Colonic mucosa (tissue), 4 donors: ENCODE data around the gene MTREX. TPM values are rescaled to one million over a fixed set of nuclear protein-coding genes. Genes with fewer than 3 reads are reported as not detected.

Experiments used
- DNase-seq: peaks from one replicate; pipeline ENCODE4 v3.0.0-alpha.2; 2020
- H3K27ac ChIP-seq: fragments of 200-600 bp; one replicate; pipeline ENCODE4 v1.8.0; 2021
- H3K27me3 ChIP-seq: fragments of 200-600 bp; one replicate; pipeline ENCODE4 v1.8.0; 2021
- H3K36me3 ChIP-seq: fragments of 200-600 bp; one replicate; pipeline ENCODE4 v1.8.0; 2021
- H3K4me1 ChIP-seq: fragments of 200-600 bp; one replicate; pipeline ENCODE4 v1.8.0; 2021; ENCODE audit warnings: mild to moderate bottlenecking
- H3K4me3 ChIP-seq: fragments of 200-600 bp; one replicate; pipeline ENCODE4 v1.8.0; 2021
- H3K9ac ChIP-seq, 2 donors: one replicate each; pipeline ENCODE4 v1.7.0; 2013; ENCODE audit warnings: control low read depth in 2 of 2, low read depth in 2 of 2, low read length in 2 of 2
- H3K9me3 ChIP-seq: fragments of 200-600 bp; one replicate; pipeline ENCODE4 v1.8.0; 2021
- CTCF ChIP-seq: fragments of 200-600 bp; IDR thresholded peaks from one replicate; pipeline ENCODE4 v1.8.0; 2022; ENCODE audit warnings: antibody characterized with exemption, mild to moderate bottlenecking
- intact Hi-C: fragments of 100-400 bp; cut with DNase I; formaldehyde crosslinking; loops from one replicate; pipeline ENCODE4 v1.14.1; 2022
- total RNA-seq, 2 donors: library from RNA; stranded (reverse); fragmentation: NEBNext Ultra II Directional in 1 of 2; extraction: Animal tissue kit (Norgen Biotek cat#: 25700) in 1 of 2; gene quantifications; one replicate each; pipeline ENCODE4 v1.2.1, GENCODE V29; 2021
- donor health status: healthy.
- donor health status: DM: no; HTN: no; CAD: no.
- donor health status: DM: no; HTN: no; CAD: no.

The MTREX gene
- total RNA-seq, 2 donors from 2014 or later = 53.7 to 69.0 TPM

- Histone ChIP-seq H3K36me3 (no peaks in the 10 kb centered on the region), H3K9me3 (no peaks in the 10 kb centered on the region), H3K4me3 (no peak overlapping the region), H3K27ac (no peak overlapping the region), H3K9ac (no peak overlapping the region), H3K27me3 (no peaks in the 10 kb centered on the region), H3K4me1 (peaks cover 7% of the 10 kb centered on the region)
- no peak for DNase-seq
- no peak for TF ChIP-seq CTCF
- intact Hi-C loops = no loop called here
Measured at GRCh38 chr5:55441954-55442353, 134.2 kb downstream of the MTREX start.

GRCh38 chr5:55445791-55446190 is 138.0 kb downstream of the MTREX start:
- peaks cover 4% of the 10 kb centered on the region for H3K4me1 ChIP-seq

GRCh38 chr5:55446640-55447351 is 139.0 kb downstream of the MTREX start:
- Histone ChIP-seq H3K4me3 (no peak overlapping the region), H3K9ac (no peak overlapping the region), H3K9me3 (no peaks in the 10 kb centered on the region), H3K27ac (no peak overlapping the region), H3K27me3 (no peaks in the 10 kb centered on the region), H3K4me1 (peaks cover 4% of the 10 kb centered on the region), H3K36me3 (no peaks in the 10 kb centered on the region)
- intact Hi-C loops = no loop called here
- DNase-seq = no peak
- no peak for TF ChIP-seq CTCF

More at GRCh38 chr5:55445791-55446190, 138.0 kb downstream of the MTREX start:
- Histone ChIP-seq H3K36me3 (no peaks in the 10 kb centered on the region), H3K9ac (no peak overlapping the region), H3K27me3 (no peaks in the 10 kb centered on the region), H3K27ac (no peak overlapping the region), H3K4me3 (no peak overlapping the region), H3K9me3 (no peaks in the 10 kb centered on the region)
- TF ChIP-seq CTCF = no peak
- DNase-seq = no peak
- intact Hi-C loops = no loop called here

GRCh38 chr5:55450050-55450765 is 142.4 kb downstream of the MTREX start:
- no peak overlapping the region for H3K27ac ChIP-seq
- H3K4me3 ChIP-seq = no peak overlapping the region
- no peak overlapping the region for H3K9ac ChIP-seq
- intact Hi-C loops = no loop called here
- H3K36me3 ChIP-seq = no peaks in the 10 kb centered on the region
- TF ChIP-seq CTCF = no peak
- no peaks in the 10 kb centered on the region for H3K27me3 ChIP-seq
- H3K9me3 ChIP-seq = no peaks in the 10 kb centered on the region
- no peak for DNase-seq
- peaks cover 4% of the 10 kb centered on the region for H3K4me1 ChIP-seq

GRCh38 chr5:55451976-55452375 is 144.2 kb downstream of the MTREX start:
- Histone ChIP-seq H3K9me3 (no peaks in the 10 kb centered on the region), H3K4me1 (peaks cover 4% of the 10 kb centered on the region), H3K9ac (no peak overlapping the region), H3K4me3 (no peak overlapping the region), H3K36me3 (no peaks in the 10 kb centered on the region), H3K27ac (no peak overlapping the region), H3K27me3 (no peaks in the 10 kb centered on the region)
- intact Hi-C loops = no loop called here
- no peak for DNase-seq
- TF ChIP-seq CTCF = no peak
